Neural cell (in vitro differentiated cells): Measurements from ENCODE around the gene VEGFD.

Experiments used
- EP300 ChIP-seq: fragments of 450-650 bp; conservative IDR thresholded peaks from 2 replicates; pipeline ENCODE4 v1.6.1; 2014; ENCODE audit warnings: antibody characterized with exemption, mild to moderate bottlenecking, moderate library complexity; ENCODE audit not compliant: poor library complexity, severe bottlenecking
- EZH2 ChIP-seq: fragments of 200-600, 300-800 bp; shearing (Covaris generic), sonication (generic); IDR thresholded peaks from 2 replicates; pipeline ENCODE4 v1.6.1; 2014; ENCODE audit warnings: antibody characterized with exemption, low read length, borderline replicate concordance, mild to moderate bottlenecking; ENCODE audit not compliant: insufficient read depth, poor library complexity, severe bottlenecking
- POLR2AphosphoS5 ChIP-seq: IDR thresholded peaks from 2 replicates; pipeline ENCODE4 v1.6.1; 2012
- RAD21 ChIP-seq: fragments of 450-650 bp; conservative IDR thresholded peaks from 2 replicates; pipeline ENCODE4 v1.6.1; 2014; ENCODE audit warnings: antibody characterized with exemption, mild to moderate bottlenecking, moderate library complexity
- SMC3 ChIP-seq: fragments of 450-650 bp; conservative IDR thresholded peaks from 2 replicates; pipeline ENCODE4 v1.6.1; 2014; ENCODE audit warnings: antibody characterized with exemption, mild to moderate bottlenecking, moderate library complexity; ENCODE audit not compliant: poor library complexity
- TAF1 ChIP-seq: IDR thresholded peaks from 2 replicates; pipeline ENCODE4 v1.6.1; 2012; ENCODE audit warnings: low read depth
- TF ChIP-seq, protein P1 (sequence below): fragments of 450-650 bp; IDR thresholded peaks from 2 replicates; pipeline ENCODE4 v1.5.1; 2014; ENCODE audit warnings: antibody characterized with exemption, mild to moderate bottlenecking, moderate library complexity; ENCODE audit not compliant: poor library complexity, severe bottlenecking

DNA sequence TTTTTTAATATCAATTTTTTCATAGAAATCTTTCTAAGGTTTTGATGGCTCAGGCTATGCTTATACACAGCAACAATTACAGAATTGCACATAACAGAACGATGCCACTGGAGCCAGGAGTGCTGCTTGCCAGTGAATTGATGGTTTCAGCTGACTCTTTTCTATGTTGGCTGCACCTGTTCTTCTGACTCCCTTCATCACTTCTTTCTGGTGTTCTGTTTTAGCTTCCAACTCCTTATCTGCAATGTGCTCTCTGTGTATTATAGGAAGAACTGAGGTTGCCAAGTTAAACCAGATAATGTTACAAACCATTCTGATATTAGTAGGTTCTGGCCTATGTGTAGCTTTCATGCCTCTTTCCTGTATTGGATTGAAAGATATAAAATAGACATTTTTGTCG lies 11.6 kb upstream of the VEGFD start:
- TF ChIP-seq, protein P1, sequence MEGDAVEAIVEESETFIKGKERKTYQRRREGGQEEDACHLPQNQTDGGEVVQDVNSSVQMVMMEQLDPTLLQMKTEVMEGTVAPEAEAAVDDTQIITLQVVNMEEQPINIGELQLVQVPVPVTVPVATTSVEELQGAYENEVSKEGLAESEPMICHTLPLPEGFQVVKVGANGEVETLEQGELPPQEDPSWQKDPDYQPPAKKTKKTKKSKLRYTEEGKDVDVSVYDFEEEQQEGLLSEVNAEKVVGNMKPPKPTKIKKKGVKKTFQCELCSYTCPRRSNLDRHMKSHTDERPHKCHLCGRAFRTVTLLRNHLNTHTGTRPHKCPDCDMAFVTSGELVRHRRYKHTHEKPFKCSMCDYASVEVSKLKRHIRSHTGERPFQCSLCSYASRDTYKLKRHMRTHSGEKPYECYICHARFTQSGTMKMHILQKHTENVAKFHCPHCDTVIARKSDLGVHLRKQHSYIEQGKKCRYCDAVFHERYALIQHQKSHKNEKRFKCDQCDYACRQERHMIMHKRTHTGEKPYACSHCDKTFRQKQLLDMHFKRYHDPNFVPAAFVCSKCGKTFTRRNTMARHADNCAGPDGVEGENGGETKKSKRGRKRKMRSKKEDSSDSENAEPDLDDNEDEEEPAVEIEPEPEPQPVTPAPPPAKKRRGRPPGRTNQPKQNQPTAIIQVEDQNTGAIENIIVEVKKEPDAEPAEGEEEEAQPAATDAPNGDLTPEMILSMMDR: no peak
- no peak for TF ChIP-seq EP300
- no peak for TF ChIP-seq EZH2
- no peak for TF ChIP-seq POLR2AphosphoS5
- no peak for TF ChIP-seq TAF1
- no peak for TF ChIP-seq RAD21
- TF ChIP-seq SMC3: no peak
